Measurements from ENCODE around the gene KRTAP9-3.

DNA sequence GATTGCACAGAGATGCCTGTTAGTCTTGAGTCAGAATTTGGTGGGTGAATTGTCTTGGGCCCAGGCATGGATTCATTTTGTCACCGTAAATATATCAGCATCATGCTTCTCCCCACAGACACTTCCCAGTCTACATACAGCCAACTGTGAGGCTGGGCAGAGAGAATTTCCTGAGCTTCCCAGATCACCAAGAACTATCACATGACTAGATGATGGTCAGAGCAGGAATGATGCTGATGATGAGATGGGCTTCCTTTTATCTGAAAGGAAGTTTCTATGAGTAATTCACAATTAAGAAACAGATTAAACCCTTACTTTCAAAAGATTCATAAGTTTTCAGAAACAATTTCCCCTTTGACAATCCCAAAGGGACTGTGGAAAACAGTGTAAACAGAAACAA lies 22.6 kb downstream of the KRTAP9-3 start:
- TF ChIP-seq, protein P1, sequence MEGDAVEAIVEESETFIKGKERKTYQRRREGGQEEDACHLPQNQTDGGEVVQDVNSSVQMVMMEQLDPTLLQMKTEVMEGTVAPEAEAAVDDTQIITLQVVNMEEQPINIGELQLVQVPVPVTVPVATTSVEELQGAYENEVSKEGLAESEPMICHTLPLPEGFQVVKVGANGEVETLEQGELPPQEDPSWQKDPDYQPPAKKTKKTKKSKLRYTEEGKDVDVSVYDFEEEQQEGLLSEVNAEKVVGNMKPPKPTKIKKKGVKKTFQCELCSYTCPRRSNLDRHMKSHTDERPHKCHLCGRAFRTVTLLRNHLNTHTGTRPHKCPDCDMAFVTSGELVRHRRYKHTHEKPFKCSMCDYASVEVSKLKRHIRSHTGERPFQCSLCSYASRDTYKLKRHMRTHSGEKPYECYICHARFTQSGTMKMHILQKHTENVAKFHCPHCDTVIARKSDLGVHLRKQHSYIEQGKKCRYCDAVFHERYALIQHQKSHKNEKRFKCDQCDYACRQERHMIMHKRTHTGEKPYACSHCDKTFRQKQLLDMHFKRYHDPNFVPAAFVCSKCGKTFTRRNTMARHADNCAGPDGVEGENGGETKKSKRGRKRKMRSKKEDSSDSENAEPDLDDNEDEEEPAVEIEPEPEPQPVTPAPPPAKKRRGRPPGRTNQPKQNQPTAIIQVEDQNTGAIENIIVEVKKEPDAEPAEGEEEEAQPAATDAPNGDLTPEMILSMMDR (IDR thresholded peaks at IDR 0.05), result no peak
- TF ChIP-seq POLR2A (IDR thresholded peaks at IDR 0.05), result no peak
